K562 (cell line): ENCODE data around the gene ANKH.

ENCODE experiments used
- TCF7 ChIP-seq: sonication (generic); IDR thresholded peaks from 2 replicates; pipeline ENCODE4 v1.6.1; 2016; ENCODE audit warnings: antibody characterized with exemption, borderline replicate concordance
- TFAM ChIP-seq: fragments of 250-450 bp; sonication (Bioruptor Pico); conservative IDR thresholded peaks from 2 replicates; pipeline ENCODE4 v1.5.0; 2021; ENCODE audit warnings: mild to moderate bottlenecking, moderate library complexity

DNA sequence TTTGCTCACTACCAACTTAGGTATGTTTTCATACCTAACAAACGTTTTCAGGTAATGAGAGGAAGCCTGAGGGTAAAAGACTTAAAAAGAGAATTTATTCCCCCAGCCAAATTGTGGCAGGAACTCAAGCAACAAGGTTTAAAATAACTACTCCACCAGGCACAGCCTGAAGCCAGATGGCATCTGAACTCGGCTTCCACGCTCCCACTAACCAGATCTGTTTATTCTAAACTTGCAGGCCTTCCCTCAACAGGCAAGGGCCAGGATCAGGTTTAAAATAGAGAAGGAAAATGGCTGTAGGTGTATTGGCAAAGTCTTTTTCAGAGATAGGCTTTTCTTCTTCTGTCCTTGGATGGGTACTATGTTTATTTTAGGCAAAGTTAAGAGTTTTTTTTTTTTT, 117.6 kb downstream of the ANKH start:
- TF ChIP-seq TFAM (CRISPR knock-in tag) (no peak), TCF7 (no peak)
